PFSK-1 (cell line): ENCODE data around the gene ITSN2.

Experiments used
- FOXP2 ChIP-seq: optimal IDR thresholded peaks from 2 replicates; pipeline ENCODE3; 2011; ENCODE audit warnings: borderline replicate concordance, control low read depth, inconsistent platforms; ENCODE audit not compliant: insufficient read depth; ENCODE audit errors: extremely low read length, extremely low read depth
- POLR2AphosphoS5 ChIP-seq: IDR thresholded peaks from 2 replicates; pipeline ENCODE4 v1.6.1; 2012; ENCODE audit warnings: low read depth, mild to moderate bottlenecking, control low read depth, low read length, moderate library complexity
- SIN3A ChIP-seq: IDR thresholded peaks from 2 replicates; pipeline ENCODE4 v1.6.1; 2012; ENCODE audit warnings: mild to moderate bottlenecking, low read length, moderate library complexity, borderline replicate concordance; ENCODE audit not compliant: insufficient read depth
- TAF1 ChIP-seq: IDR thresholded peaks from 2 replicates; pipeline ENCODE4 v1.6.1; 2012; ENCODE audit warnings: low read length, control low read depth, borderline replicate concordance; ENCODE audit not compliant: insufficient read depth
- TF ChIP-seq, protein P1 (sequence below), 2 experiments: IDR thresholded peaks; 2 replicates each; pipeline versions ENCODE4 v1.6.1 to v1.8.0; 2011 to 2012; ENCODE audit warnings: low read depth in 2 of 2, low read length in 2 of 2, control low read depth in 1 of 2, inconsistent platforms in 1 of 2, mild to moderate bottlenecking in 1 of 2, moderate library complexity in 1 of 2; ENCODE audit not compliant: insufficient read depth in 1 of 2

ITSN2 gene

DNA sequence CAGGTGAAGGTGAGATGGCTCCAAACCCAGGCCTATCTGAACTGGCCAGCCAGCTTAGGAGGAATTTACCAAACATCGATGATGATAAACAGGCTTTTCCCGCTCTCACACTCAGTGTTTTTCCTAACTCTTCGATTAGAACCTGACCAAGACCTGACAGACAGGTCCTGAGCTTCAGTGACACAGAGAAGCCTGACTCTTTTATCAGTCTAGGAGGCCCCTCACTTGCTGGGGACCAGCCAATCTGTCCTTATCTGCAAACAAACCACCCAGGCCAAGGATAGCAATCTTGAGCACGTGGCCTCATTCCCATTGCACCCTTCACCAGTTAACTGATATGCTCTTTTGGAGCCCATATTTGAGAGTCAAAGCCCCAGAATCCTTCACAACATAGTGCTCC, 1.9 kb upstream of the ITSN2 start:
- TF ChIP-seq TAF1 (no peak), SIN3A (no peak), FOXP2 (no peak), POLR2AphosphoS5 (no peak)
- TF ChIP-seq, protein P1, sequence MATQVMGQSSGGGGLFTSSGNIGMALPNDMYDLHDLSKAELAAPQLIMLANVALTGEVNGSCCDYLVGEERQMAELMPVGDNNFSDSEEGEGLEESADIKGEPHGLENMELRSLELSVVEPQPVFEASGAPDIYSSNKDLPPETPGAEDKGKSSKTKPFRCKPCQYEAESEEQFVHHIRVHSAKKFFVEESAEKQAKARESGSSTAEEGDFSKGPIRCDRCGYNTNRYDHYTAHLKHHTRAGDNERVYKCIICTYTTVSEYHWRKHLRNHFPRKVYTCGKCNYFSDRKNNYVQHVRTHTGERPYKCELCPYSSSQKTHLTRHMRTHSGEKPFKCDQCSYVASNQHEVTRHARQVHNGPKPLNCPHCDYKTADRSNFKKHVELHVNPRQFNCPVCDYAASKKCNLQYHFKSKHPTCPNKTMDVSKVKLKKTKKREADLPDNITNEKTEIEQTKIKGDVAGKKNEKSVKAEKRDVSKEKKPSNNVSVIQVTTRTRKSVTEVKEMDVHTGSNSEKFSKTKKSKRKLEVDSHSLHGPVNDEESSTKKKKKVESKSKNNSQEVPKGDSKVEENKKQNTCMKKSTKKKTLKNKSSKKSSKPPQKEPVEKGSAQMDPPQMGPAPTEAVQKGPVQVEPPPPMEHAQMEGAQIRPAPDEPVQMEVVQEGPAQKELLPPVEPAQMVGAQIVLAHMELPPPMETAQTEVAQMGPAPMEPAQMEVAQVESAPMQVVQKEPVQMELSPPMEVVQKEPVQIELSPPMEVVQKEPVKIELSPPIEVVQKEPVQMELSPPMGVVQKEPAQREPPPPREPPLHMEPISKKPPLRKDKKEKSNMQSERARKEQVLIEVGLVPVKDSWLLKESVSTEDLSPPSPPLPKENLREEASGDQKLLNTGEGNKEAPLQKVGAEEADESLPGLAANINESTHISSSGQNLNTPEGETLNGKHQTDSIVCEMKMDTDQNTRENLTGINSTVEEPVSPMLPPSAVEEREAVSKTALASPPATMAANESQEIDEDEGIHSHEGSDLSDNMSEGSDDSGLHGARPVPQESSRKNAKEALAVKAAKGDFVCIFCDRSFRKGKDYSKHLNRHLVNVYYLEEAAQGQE (IDR thresholded peaks at IDR 0.05; ENCODE audit: insufficient read depth in 1 of 2, low read depth in 2 of 2, low read length in 2 of 2), result no peak

DNA sequence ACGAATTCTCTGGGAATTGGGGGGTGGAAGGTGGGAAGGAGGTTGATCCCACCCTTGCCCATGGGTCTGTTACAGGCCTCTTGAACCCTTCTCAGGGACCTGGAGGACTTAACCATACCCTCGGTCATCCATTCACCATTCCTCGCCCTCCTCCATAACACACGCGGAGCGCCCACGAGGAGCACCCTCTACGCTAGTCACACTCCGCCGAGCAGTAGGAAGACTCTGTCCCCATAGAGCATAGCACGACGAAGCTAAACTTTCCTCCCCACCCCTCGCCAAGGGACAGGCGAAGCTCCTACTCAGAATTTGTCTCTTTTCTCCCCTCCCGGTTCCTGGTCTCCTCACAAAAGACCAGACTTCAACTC, 611 bp upstream of the ITSN2 start:
- TF ChIP-seq TAF1 (no peak), SIN3A (no peak), FOXP2 (no peak), POLR2AphosphoS5 (no peak)
- TF ChIP-seq, protein P1 (IDR thresholded peaks at IDR 0.05; ENCODE audit: insufficient read depth in 1 of 2, low read depth in 2 of 2, low read length in 2 of 2), result no peak

DNA sequence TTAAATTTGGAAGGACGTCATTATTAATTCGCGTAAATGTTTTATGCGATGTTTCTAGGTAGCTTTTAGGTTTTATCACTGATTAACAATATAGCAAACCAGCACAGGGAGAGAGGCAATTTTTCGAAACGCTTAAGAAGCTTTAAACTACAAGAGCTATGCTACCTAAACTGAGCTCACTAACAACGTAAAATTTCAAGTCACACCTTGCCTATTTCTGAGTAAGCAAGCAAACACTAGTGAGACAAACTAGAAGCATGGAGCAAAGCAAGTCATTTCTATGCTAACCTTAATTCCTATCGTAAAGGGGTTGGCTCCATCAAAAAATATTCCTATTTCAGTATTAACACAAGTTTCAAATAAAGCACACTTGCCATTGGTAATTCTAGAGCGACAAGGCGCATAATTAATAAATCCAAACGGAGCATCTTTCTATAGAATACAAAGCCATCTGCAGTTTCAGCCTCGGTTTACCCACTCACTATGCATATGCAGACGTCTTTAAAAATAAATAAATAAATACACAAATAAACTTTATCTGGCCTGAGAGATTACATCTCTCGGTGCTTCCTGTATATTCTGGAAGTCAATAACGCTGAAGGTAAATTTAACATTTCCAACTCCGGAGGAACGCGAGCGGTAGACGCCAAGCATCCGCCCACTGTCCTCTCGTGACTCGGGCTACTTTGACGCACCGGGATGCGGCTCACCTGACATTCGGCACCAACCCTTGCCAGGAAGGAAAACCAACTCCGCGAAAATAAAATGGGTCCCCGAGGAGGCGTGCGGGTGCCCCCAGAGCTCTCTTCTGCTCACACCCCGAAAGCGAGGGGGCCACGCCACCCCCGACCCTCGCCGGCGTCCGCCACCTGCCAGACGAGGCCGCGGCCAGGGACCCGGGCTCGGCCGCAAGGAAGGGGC, 947 bp downstream of the ITSN2 start:
- TF ChIP-seq FOXP2 (no peak), SIN3A (no peak), TAF1 (no peak), POLR2AphosphoS5 (no peak)
- TF ChIP-seq, protein P1 (IDR thresholded peaks at IDR 0.05; ENCODE audit: insufficient read depth in 1 of 2, low read depth in 2 of 2, low read length in 2 of 2), result no peak

DNA sequence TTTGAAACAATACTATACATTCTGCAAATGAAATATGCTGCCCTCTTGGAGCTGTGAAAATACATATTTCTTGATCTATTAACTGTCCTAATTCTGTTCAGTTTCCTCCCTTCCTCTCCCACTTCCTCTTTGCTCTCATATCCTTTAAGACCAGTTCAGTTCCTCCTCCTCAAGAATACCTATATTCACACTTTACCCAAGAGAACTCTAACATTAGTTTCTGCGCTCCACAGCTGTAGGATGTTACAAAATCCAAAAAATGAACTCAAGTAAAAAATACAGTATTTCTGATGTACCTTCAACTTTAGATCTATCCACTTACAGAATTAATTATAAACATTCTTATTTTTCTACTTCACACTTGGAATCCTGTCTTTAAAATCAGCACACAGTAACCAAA, 5.4 kb downstream of the ITSN2 start:
- TF ChIP-seq TAF1, result no peak
- TF ChIP-seq SIN3A, result no peak
- TF ChIP-seq, protein P1 (IDR thresholded peaks at IDR 0.05; ENCODE audit: insufficient read depth in 1 of 2, low read depth in 2 of 2, low read length in 2 of 2), result no peak
- TF ChIP-seq POLR2AphosphoS5, result no peak
- no peak for TF ChIP-seq FOXP2
